ENCODE data around the gene SPAG17. TPM values are rescaled to one million over a fixed set of nuclear protein-coding genes. Genes with fewer than 3 reads are reported as not detected.

The SPAG17 gene
- total RNA-seq = 1 to 10 TPM in 1 of 2 donors, not detected in 1; 9.0 TPM

GRCh38 chr1:118185084-118185832 lies at the start of gene SPAG17:
Gene SPAG17 (minus strand): TSS chr1:118185228. CDS start chr1:118185157, 71 bp downstream.
- H3K27ac ChIP-seq = no peak within 1 kb of the TSS
- no peaks in the 10 kb centered on the region for H3K27me3 ChIP-seq (replicated peaks; ENCODE audit: insufficient read depth)
- H3K4me1 ChIP-seq (replicated peaks) = no peaks in the 10 kb centered on the region
- no peaks in the 10 kb centered on the region for H3K9me3 ChIP-seq
- intact Hi-C loops (cut with DNase I) = no loop called here
- H3K36me3 ChIP-seq = no peaks in the 10 kb centered on the region
- H3K4me3 ChIP-seq = peak within 1 kb of the TSS in 1 of 2 donors; percentile 12
- 7% methylated on average over 28 of the region's 30 CpGs for WGBS
- TF ChIP-seq POLR2AphosphoS5 (IDR thresholded peaks at IDR 0.05) = no peak
- no peak for TF ChIP-seq POLR2A (IDR thresholded peaks at IDR 0.05)
- no peak for TF ChIP-seq CTCF (IDR thresholded peaks at IDR 0.05)
- peak; percentile 14 for DNase-seq (ENCODE audit: low spot score)

GRCh38 chr1:118225471-118225870 lies 40.4 kb upstream of the SPAG17 start:
- WGBS = 91% methylated on average over 6 of the region's 6 CpGs
- no peak overlapping the region for H3K27ac ChIP-seq
- intact Hi-C loops (cut with DNase I) = no loop called here
- TF ChIP-seq POLR2AphosphoS5 (IDR thresholded peaks at IDR 0.05) (no peak), POLR2A (IDR thresholded peaks at IDR 0.05) (no peak), CTCF (IDR thresholded peaks at IDR 0.05) (no peak)
- no peak overlapping the region for H3K4me3 ChIP-seq
- no peaks in the 10 kb centered on the region for H3K36me3 ChIP-seq
- DNase-seq (ENCODE audit: low spot score) = no peak
- H3K4me1 ChIP-seq (replicated peaks) = no peaks in the 10 kb centered on the region
- no peaks in the 10 kb centered on the region for H3K9me3 ChIP-seq
- H3K27me3 ChIP-seq (replicated peaks; ENCODE audit: insufficient read depth) = no peaks in the 10 kb centered on the region

DNA sequence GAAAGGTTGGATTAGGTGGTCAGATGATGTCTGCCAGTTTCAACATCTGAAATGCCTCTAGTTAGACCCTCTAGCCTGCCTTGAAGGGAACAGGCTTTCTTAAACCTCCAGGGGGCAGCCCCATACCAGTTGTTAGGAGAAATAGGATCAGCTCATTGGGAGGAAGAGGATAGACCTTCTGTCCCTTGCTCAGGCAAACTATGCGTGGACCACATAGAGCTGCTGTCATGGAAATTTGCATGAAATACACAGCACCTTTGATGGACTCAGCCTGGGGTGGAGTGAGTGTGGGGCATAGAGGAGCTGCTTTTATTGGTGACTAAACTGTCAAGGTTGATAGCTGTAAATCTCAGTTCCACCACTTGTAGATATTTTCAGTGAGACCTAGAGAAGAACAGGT lies 38.4 kb upstream of the SPAG17 start:
- 45% methylated on average over 1 of the region's 1 CpG for WGBS
- intact Hi-C loops (cut with DNase I) = no loop called here
- no peak for DNase-seq (ENCODE audit: low spot score)
- H3K27me3 ChIP-seq (replicated peaks; ENCODE audit: insufficient read depth) = no peaks in the 10 kb centered on the region
- no peaks in the 10 kb centered on the region for H3K36me3 ChIP-seq
- no peak overlapping the region for H3K4me3 ChIP-seq
- no peak overlapping the region for H3K27ac ChIP-seq
- H3K9me3 ChIP-seq = no peaks in the 10 kb centered on the region
- no peaks in the 10 kb centered on the region for H3K4me1 ChIP-seq (replicated peaks)
- TF ChIP-seq CTCF (IDR thresholded peaks at IDR 0.05) (peak in 2 of 4 experiments; percentile 9 to 26), POLR2AphosphoS5 (IDR thresholded peaks at IDR 0.05) (no peak)

GRCh38 chr1:118219438-118219837 lies 34.4 kb upstream of the SPAG17 start:
- intact Hi-C loops (cut with DNase I) = no loop called here
- no peaks in the 10 kb centered on the region for H3K36me3 ChIP-seq
- WGBS = 83% methylated on average over 2 of the region's 2 CpGs

More at GRCh38 chr1:118219438-118219837, 34.4 kb upstream of the SPAG17 start:
- Histone ChIP-seq H3K27ac (no peak overlapping the region), H3K9me3 (no peaks in the 10 kb centered on the region), H3K4me1 (replicated peaks) (no peaks in the 10 kb centered on the region), H3K4me3 (no peak overlapping the region), H3K27me3 (replicated peaks; ENCODE audit: insufficient read depth) (no peaks in the 10 kb centered on the region)
- TF ChIP-seq CTCF (IDR thresholded peaks at IDR 0.05) (no peak), POLR2AphosphoS5 (IDR thresholded peaks at IDR 0.05) (no peak), POLR2A (IDR thresholded peaks at IDR 0.05) (no peak)
- DNase-seq (ENCODE audit: low spot score) = no peak
